Measurements from ENCODE around the gene SAMD4A. TPM values are rescaled to one million over a fixed set of nuclear protein-coding genes. Genes with fewer than 3 reads are reported as not detected.

Gene SAMD4A
- total RNA-seq, 4 donors from 2014 or later = 17.0 to 39.6 (median 21.3) TPM

DNA sequence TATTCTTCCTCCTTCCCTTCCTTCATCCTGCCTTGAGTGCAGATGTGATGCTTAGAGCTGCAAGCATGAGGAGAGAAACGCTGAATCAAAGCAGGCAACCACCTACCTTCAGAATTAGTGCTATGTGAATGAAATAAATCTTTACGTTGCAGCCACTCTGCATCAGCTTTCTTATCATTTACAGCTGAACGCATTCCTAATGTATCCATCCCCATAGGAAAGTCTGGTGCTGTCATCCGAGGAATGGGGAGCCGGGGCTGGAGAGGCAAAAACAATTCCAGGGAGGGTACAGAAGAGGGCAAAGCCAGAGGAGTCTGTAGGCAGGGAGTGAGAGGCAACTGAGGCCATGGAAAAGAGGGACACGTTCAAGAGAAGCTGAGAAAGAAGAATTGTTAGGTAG, 245.7 kb downstream of the SAMD4A start:
- H3K4me1 ChIP-seq = no peaks in the 10 kb centered on the region
- TF ChIP-seq POLR2A (IDR thresholded peaks at IDR 0.05) = no peak
- TF ChIP-seq, protein P1, sequence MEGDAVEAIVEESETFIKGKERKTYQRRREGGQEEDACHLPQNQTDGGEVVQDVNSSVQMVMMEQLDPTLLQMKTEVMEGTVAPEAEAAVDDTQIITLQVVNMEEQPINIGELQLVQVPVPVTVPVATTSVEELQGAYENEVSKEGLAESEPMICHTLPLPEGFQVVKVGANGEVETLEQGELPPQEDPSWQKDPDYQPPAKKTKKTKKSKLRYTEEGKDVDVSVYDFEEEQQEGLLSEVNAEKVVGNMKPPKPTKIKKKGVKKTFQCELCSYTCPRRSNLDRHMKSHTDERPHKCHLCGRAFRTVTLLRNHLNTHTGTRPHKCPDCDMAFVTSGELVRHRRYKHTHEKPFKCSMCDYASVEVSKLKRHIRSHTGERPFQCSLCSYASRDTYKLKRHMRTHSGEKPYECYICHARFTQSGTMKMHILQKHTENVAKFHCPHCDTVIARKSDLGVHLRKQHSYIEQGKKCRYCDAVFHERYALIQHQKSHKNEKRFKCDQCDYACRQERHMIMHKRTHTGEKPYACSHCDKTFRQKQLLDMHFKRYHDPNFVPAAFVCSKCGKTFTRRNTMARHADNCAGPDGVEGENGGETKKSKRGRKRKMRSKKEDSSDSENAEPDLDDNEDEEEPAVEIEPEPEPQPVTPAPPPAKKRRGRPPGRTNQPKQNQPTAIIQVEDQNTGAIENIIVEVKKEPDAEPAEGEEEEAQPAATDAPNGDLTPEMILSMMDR (IDR thresholded peaks at IDR 0.05) = no peak
- no peaks in the 10 kb centered on the region for H3K27me3 ChIP-seq
- H3K9me3 ChIP-seq = no peaks in the 10 kb centered on the region
- no peak overlapping the region for H3K4me3 ChIP-seq
- DNase-seq = no peak
- no peak overlapping the region for H3K27ac ChIP-seq
- H3K36me3 ChIP-seq = no peaks in the 10 kb centered on the region

DNA sequence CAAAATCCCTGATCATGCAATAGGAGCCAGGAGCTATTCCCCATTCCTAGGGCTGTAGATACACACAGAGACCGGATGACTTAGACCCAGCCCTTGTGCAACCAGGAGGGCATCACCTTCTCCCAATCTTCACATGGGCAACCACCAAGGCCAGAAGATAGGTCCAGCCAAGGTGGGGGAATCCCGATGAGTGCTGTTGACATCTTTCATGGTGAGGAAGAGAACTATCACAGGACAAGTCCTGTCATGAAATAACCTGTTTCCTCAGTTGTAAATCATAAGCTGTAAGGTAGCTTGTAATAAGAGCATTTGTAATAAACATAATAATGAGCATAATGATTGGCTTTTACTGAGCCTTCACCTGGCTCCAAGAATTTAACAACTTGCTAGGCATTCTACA, 246.2 kb downstream of the SAMD4A start:
- TF ChIP-seq POLR2A (IDR thresholded peaks at IDR 0.05) = no peak
- TF ChIP-seq, protein P1 (IDR thresholded peaks at IDR 0.05) = no peak
- Histone ChIP-seq H3K27me3 (no peaks in the 10 kb centered on the region), H3K4me1 (peaks cover 0 to 1% (median 0%) of the 10 kb centered on the region in 4 donors), H3K4me3 (no peak overlapping the region), H3K9me3 (no peaks in the 10 kb centered on the region), H3K27ac (no peak overlapping the region), H3K36me3 (no peaks in the 10 kb centered on the region)
- DNase-seq = no peak

DNA sequence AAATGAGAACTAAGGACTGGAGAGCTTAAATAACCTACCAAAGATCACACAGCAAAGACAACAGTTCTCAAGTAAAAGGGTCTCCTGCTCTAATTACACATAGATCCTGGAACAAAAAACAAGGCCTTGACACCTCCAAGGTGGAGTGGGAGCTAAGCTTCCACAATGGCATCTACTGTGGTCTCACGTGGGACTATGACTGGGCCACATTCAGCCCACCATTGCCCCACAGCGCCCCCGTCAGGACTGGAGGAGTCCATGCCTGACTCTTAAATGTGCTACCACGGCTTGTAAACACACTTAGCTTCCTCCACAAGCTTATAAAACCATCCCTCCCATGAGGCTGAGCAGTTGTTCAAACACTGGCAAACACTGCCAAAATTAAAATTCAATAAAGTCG, 247.1 kb downstream of the SAMD4A start:
- Histone ChIP-seq H3K36me3 (no peaks in the 10 kb centered on the region), H3K27ac (no peak overlapping the region), H3K4me1 (peaks cover 0 to 9% (median 0%) of the 10 kb centered on the region in 4 donors), H3K4me3 (no peak overlapping the region), H3K9me3 (no peaks in the 10 kb centered on the region), H3K27me3 (no peaks in the 10 kb centered on the region)
- no peak for DNase-seq
- TF ChIP-seq, protein P1 (IDR thresholded peaks at IDR 0.05) = no peak
- no peak for TF ChIP-seq POLR2A (IDR thresholded peaks at IDR 0.05)

DNA sequence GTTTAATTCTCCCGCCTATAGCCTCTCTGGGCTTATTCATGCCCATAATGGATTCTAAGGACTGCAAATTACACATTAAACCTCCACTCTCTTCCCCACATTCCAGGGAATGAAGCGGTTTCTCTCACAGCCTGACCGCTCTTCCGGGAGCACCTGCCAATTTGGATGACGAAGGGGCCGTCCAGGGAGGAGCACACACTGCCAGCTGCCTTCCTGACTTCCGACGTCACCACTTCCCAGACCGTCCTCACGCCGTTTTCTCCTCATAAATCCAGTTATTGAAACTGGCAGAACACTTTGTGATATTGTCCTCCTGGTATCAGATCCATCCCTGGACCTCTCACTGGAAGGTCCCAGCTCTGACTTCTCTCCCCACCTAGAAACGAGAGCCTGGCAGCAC, 248.1 kb downstream of the SAMD4A start:
- H3K9me3 ChIP-seq = no peaks in the 10 kb centered on the region
- no peak overlapping the region for H3K4me3 ChIP-seq
- no peaks in the 10 kb centered on the region for H3K27me3 ChIP-seq
- no peak overlapping the region for H3K27ac ChIP-seq
- DNase-seq = no peak
- peaks cover 0 to 9% (median 0%) of the 10 kb centered on the region in 4 donors for H3K4me1 ChIP-seq
- TF ChIP-seq POLR2A (IDR thresholded peaks at IDR 0.05) = no peak
- no peaks in the 10 kb centered on the region for H3K36me3 ChIP-seq

DNA sequence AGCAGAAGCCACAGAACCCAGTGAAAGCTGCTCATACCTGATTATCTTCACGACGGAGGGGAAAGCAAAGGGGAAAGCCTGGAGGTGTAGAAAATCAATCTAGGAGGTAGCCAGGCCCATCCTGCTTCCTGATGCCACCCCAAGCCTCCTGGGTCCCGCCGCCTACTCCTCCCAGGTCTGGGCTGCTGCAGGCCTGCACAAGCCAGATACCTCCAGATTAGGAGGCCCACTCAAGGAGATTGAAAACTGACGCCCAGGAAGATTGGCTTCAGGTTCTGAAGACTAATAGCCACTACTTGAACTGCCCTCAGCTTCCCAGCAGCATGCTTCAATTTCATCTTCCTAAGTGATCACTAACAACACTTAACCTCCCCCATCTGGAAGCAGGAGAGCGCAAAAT, 248.6 kb downstream of the SAMD4A start:
- Histone ChIP-seq H3K4me1 (peaks cover 0 to 9% (median 0%) of the 10 kb centered on the region in 4 donors), H3K4me3 (no peak overlapping the region), H3K36me3 (no peaks in the 10 kb centered on the region), H3K27me3 (no peaks in the 10 kb centered on the region), H3K27ac (no peak overlapping the region), H3K9me3 (no peaks in the 10 kb centered on the region)
- no peak for TF ChIP-seq POLR2A (IDR thresholded peaks at IDR 0.05)
- TF ChIP-seq, protein P1 (IDR thresholded peaks at IDR 0.05) = no peak
- no peak for DNase-seq

DNA sequence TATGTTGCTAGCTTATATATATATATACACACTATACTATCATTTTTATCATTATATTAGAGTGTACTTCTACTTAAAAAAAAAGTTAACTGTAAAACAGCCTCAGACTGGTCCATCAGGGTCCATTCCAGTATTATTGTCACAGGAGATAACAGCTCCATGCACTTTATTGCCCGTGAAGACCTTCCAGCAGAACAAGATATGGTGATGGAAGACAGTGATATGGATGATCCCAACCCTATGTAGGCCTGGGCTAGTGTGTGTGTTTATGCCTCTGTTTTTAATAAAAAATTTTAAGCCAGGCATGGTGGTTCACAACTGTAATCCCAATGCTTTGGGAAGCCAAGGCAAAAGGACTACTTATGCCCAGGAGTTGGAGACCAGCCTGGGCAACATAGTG, 249.5 kb downstream of the SAMD4A start:
- Histone ChIP-seq H3K27me3 (no peaks in the 10 kb centered on the region), H3K36me3 (no peaks in the 10 kb centered on the region), H3K4me3 (no peak overlapping the region), H3K4me1 (peaks cover 0 to 9% (median 0%) of the 10 kb centered on the region in 4 donors), H3K27ac (no peak overlapping the region), H3K9me3 (no peaks in the 10 kb centered on the region)
- TF ChIP-seq, protein P1 (IDR thresholded peaks at IDR 0.05) = no peak
- no peak for TF ChIP-seq POLR2A (IDR thresholded peaks at IDR 0.05)
- no peak for DNase-seq
